GM12873 (cell line): ENCODE data around the gene RBMS1.

ENCODE experiments used
- CTCF ChIP-seq: IDR thresholded peaks from 2 replicates; pipeline ENCODE4 v1.5.1; 2012; ENCODE audit warnings: low read depth, mild to moderate bottlenecking, moderate library complexity, low read length, control low read depth; ENCODE audit not compliant: insufficient read depth; ENCODE audit errors: missing control alignments

RBMS1 gene

GRCh38 chr2:160429248-160430000 is 64.2 kb downstream of the RBMS1 start:
- TF ChIP-seq CTCF: peak; percentile 43

- no peak for TF ChIP-seq CTCF
Observed at GRCh38 chr2:160428405-160428763, 65.2 kb downstream of the RBMS1 start.

- TF ChIP-seq CTCF: no peak
Observed at GRCh38 chr2:160427629-160428404, 65.8 kb downstream of the RBMS1 start.

- TF ChIP-seq CTCF: no peak
Observed at GRCh38 chr2:160426604-160427003, 67.0 kb downstream of the RBMS1 start.

- TF ChIP-seq CTCF: no peak
Observed at GRCh38 chr2:160425434-160426151, 68.0 kb downstream of the RBMS1 start.

- no peak for TF ChIP-seq CTCF
Observed at GRCh38 chr2:160423126-160423525, 70.5 kb downstream of the RBMS1 start.

GRCh38 chr2:160420711-160421110 is 72.9 kb downstream of the RBMS1 start:
- TF ChIP-seq CTCF: no peak
